Right hindlimb (tissue), 1 donor: ENCODE measurements around the gene PRM3.

Experiments
- DNase-seq: peaks from one replicate; pipeline ENCODE4 v3.0.0-alpha.2; 2018

Gene PRM3

DNA sequence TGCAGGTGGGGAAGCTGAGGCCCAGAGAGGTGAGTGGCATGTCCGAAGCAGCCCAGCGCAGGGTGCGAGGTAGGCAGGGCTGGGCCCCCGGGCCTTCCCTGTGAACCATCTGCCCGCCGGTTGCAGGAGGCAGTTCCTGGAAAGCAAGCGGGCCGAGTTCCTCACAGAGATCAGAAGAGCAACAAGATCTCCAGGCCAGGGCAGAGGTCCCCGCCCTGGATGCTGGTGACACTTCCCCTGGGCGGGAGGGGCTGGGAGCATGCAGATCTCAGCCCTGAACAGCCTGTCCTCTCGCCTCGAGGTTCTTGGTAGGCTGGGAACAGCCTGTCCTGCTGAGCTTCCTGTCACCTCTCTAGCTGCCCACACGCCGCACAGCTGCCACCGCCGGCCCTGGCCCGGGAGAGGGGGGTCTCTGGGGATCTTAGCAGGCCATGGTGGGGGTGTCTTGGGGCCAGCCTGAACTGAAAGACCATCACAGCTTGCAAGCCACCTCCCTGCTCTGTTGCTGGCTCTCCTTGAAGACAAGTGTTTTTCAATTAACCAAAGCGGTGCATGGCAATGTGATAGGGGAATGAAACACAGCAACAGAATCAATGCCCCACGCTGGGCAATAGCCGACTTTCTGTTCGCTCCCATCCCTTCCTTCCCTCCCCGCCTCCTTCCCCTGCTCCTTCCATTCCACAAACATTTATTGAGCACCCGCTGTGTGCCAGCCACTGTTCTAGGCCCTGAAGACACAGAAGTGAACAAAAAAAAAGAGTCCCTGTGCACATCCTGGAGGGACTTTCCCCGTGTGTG, 49.1 kb downstream of the PRM3 start:
- no peak for DNase-seq
